Thoracic aorta (tissue), 2 donors: Measurements from ENCODE around the gene TMEM30B. TPM values are rescaled to one million over a fixed set of nuclear protein-coding genes. Genes with fewer than 3 reads are reported as not detected.

Source experiments
- ATAC-seq: fragments of 150-250 bp; one replicate; pipeline ENCODE4 v1.8.0; 2017; ENCODE audit warnings: low read depth; ENCODE audit not compliant: insufficient number of reproducible peaks, low FRiP score
- DNase-seq: peaks from one replicate; pipeline ENCODE4 v3.0.0-alpha.2; 2020; ENCODE audit warnings: low spot score
- H3K27ac ChIP-seq, 2 donors: fragments of 200-600 bp; sonication (generic); 1 replicate in 1 of 2; 2 replicates in 1 of 2; pipeline ENCODE4 v1.5.1; 2016; ENCODE audit warnings: mild to moderate bottlenecking in 2 of 2, moderate library complexity in 2 of 2
- H3K27me3 ChIP-seq: fragments of 200-600 bp; sonication (generic); replicated peaks from 2 replicates; pipeline ENCODE4 v1.6.0; 2016; ENCODE audit warnings: mild to moderate bottlenecking; ENCODE audit not compliant: insufficient read depth
- H3K36me3 ChIP-seq: fragments of 200-600 bp; sonication (generic); one replicate; pipeline ENCODE4 v1.5.1; 2016
- H3K4me1 ChIP-seq, 2 donors: fragments of 200-600 bp; sonication (generic); 1 replicate in 1 of 2; 2 replicates in 1 of 2; pipeline versions ENCODE4 v1.5.1 to v1.6.0; 2016; ENCODE audit warnings: low read depth in 2 of 2, mild to moderate bottlenecking in 1 of 2; ENCODE audit not compliant: control insufficient read depth in 1 of 2
- H3K4me3 ChIP-seq: fragments of 200-600 bp; sonication (generic); 2 replicates; pipeline ENCODE4 v1.5.1; 2016; ENCODE audit warnings: mild to moderate bottlenecking
- H3K9me3 ChIP-seq: fragments of 200-600 bp; sonication (generic); 2 replicates; pipeline ENCODE4 v1.5.1; 2016
- CTCF ChIP-seq: fragments of 200-600 bp; sonication (generic); IDR thresholded peaks from one replicate; pipeline ENCODE4 v1.5.1; 2019; ENCODE audit warnings: antibody characterized with exemption
- total RNA-seq, 2 donors: library from RNA; depleted of rRNA; stranded (reverse); fragments of >200 nt; gene quantifications; one replicate each; pipeline versions ENCODE4 v1.1.0 to v1.2.3, GENCODE V29; 2016

The TMEM30B gene
- total RNA-seq, 2 donors from 2014 or later: 46.9 to 51.0 TPM

- DNase-seq: no peak
- Histone ChIP-seq H3K4me3 (no peak overlapping the region), H3K4me1 (peaks cover 5 to 9% of the 10 kb centered on the region in 2 donors), H3K36me3 (no peaks in the 10 kb centered on the region), H3K9me3 (no peaks in the 10 kb centered on the region), H3K27ac (no peak overlapping the region), H3K27me3 (no peaks in the 10 kb centered on the region)
- no peak for ATAC-seq
- TF ChIP-seq CTCF: no peak
Observed at GRCh38 chr14:61288720-61289119, 7.6 kb upstream of the TMEM30B start.

- H3K4me1 ChIP-seq: peaks cover 5 to 9% of the 10 kb centered on the region in 2 donors
- H3K27me3 ChIP-seq: no peaks in the 10 kb centered on the region
- DNase-seq (no peak), ATAC-seq (no peak)
- no peaks in the 10 kb centered on the region for H3K9me3 ChIP-seq
- no peak for TF ChIP-seq CTCF
- no peak overlapping the region for H3K4me3 ChIP-seq
- no peak overlapping the region for H3K27ac ChIP-seq
- no peaks in the 10 kb centered on the region for H3K36me3 ChIP-seq
Observed at GRCh38 chr14:61288228-61288627, 7.1 kb upstream of the TMEM30B start.

GRCh38 chr14:61287196-61287595 lies 6.1 kb upstream of the TMEM30B start:
- H3K36me3 ChIP-seq: no peaks in the 10 kb centered on the region
- peaks cover 5 to 9% of the 10 kb centered on the region in 2 donors for H3K4me1 ChIP-seq
- no peak for TF ChIP-seq CTCF
- H3K4me3 ChIP-seq: no peak overlapping the region
- no peak for DNase-seq
- no peak for ATAC-seq
- no peaks in the 10 kb centered on the region for H3K27me3 ChIP-seq
- H3K27ac ChIP-seq: no peak overlapping the region
- H3K9me3 ChIP-seq: peaks cover 5% of the 10 kb centered on the region

- Histone ChIP-seq H3K27ac (no peak overlapping the region), H3K27me3 (no peaks in the 10 kb centered on the region), H3K4me3 (no peak overlapping the region), H3K4me1 (peaks cover 5 to 10% of the 10 kb centered on the region in 2 donors), H3K9me3 (peaks cover 5% of the 10 kb centered on the region), H3K36me3 (no peaks in the 10 kb centered on the region)
- no peak for TF ChIP-seq CTCF
- DNase-seq (no peak), ATAC-seq (no peak)
Observed at GRCh38 chr14:61285364-61285763, 4.2 kb upstream of the TMEM30B start.

GRCh38 chr14:61284001-61284400 lies 2.9 kb upstream of the TMEM30B start:
- no peak for ATAC-seq
- no peak for TF ChIP-seq CTCF
- H3K27me3 ChIP-seq: no peaks in the 10 kb centered on the region
- H3K36me3 ChIP-seq: no peaks in the 10 kb centered on the region
- no peak overlapping the region for H3K27ac ChIP-seq
- H3K9me3 ChIP-seq: peaks cover 5% of the 10 kb centered on the region
- DNase-seq: no peak
- H3K4me1 ChIP-seq: peaks cover 5 to 22% of the 10 kb centered on the region in 2 donors
- H3K4me3 ChIP-seq: no peak overlapping the region
